Left lobe of liver (tissue), 2 donors: Measurements from ENCODE around the gene PERCC1. TPM values are rescaled to one million over a fixed set of nuclear protein-coding genes. Genes with fewer than 3 reads are reported as not detected.

Experiments
- ATAC-seq: fragments of 200-7000 bp; cut with Tn5 transposase; one replicate; pipeline ENCODE4 v1.9.1; 2020; ENCODE audit warnings: mild to moderate bottlenecking, moderate library complexity
- DNase-seq: peaks from one replicate; pipeline ENCODE4 v3.0.0-alpha.2; 2020; ENCODE audit warnings: low spot score
- total RNA-seq: library from RNA; stranded (reverse); gene quantifications from one replicate; pipeline ENCODE4 v1.2.1, GENCODE V29; 2021
- donor health status: DM: no; HTN: no; CAD: no; lungs with moderate emphysema.
- donor health status: DM: no; HTN: yes; CAD: no.

PERCC1 gene
- total RNA-seq, 1 donor from 2014 or later = not detected

DNA sequence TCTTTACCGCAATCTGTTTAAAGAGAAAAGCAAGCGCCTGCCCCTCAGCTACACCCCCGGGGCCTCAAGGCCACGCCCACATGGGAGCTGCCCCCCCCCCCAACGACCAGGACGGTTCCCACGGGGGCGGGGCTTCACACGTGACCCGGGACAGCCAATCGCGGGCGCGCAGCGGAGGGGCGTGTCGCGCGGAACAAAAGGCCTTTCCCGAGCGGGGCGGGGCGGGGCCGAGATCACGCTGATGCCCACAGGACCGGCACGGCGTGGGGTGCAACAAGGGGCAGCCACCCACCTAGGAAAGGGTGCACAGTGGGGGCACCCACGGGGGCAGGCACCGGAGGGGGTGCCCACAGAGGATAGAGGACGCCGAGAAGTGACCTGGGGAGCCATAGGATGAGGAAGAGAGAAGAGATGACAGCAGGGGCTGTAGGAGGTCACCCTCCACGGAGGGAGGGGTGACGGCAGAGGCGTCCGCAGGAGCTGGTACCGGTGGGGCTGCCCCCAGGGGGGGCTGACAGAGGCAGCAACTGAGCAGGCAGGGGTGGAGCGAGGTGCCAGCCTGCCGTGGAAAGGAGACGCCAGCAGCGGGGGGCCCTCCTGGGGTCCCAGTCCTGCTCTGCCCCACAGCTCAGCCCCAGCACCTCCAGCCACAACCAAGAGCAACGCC lies 22.6 kb upstream of the PERCC1 start:
- peak; percentile 94 for DNase-seq
- ATAC-seq = peak; percentile 99

DNA sequence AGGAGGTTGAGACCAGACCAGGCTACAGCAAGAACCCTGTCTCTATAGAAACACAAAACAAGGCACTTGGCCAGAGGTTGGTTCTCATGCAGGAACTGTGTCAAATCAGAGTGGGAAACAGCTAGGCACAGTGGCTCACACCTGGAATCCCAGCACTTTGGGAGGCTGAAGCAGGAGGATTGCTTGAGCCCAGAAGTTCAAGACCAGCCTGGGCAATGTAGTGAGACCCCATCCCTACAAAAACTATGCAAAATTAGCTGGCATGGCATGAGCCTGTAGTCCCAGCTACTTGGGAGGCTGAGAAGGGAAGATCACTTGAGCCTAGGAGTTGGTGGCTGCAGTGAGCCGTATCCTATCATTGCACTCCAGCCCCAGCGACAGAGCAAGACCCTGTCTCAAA lies 18.0 kb upstream of the PERCC1 start:
- DNase-seq (no peak), ATAC-seq (no peak)

DNA sequence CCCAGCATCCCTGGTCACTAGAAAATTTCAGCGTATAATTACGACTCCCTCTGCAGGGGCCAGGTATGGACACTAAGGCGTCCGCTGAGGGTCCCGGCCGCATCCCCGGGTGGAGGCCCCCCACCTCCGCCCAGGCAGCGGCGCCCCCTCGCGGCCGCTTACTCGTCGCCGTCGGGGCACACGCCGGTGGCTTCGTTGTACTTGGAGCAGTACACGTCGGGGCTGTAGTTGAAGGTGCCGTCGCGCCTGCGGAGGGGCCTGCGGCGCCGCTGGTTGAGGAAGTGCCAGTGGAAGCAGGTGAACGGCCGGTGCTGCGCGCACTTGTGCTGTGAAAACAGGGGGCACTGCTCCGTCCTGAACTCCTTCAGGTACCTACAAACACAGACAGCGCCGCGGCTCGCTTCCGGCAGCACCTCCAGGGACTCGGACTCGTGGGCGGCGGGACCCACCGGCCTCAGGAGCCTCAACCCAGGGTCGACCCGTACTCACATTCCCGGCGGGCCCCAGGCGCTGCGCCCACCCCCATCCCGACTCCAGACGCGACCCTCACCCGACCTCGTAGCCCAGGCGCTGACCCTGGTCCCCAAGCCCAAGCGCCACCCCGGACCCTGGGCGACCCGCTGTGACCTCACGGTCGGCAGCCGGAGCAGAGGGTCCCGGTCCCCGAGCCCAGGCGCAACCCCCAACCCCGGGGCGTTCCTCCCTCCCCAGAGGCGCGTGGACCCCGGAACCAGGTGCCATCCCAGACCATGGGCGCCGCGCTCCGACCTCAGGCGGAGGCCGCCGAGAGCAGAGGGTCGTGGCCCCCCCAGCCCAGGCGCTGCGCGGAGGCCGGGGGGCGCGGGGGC lies 17.0 kb upstream of the PERCC1 start:
- ATAC-seq = peak; percentile 68
- DNase-seq = no peak

DNA sequence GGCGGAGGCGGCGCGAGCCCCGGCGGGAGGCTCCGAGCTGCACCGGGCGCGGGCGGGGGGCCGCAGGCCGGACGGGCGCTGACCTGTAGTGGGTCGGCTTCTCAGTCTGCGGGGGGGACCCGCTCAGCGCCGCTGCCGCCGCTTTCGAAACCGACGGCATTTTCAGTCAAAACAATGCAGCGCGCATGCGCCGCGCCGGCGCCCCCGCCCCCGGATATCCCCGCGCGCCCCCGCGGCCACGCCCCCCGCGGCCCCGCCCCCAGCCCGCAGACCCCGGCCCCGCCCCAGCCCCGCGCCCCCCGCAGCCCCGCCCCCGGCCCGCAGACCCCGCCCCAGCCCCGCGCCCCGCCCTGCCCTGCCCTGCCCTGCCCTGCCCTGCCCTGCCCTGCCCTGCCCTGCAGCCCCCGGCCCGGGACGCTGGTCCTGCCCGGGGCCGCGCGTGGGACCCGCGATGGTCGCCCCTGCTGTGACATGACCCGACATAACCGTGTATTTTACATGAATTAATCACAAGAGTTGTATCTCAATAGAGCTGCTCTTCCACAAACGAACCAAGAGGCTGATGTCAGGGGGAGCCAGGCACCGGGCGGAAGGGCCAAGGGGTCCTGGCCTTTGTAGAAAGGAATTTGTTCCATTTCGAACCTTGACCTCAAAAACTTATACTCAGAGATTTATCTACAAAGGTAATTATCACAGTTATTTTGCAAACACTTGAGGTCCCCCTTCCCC lies 16.2 kb upstream of the PERCC1 start, which contains the start of gene UNKL:
UNKL (minus strand) TSS at position 173 of the 729 bp plus-strand sequence; CDS start at position 160, 13 bp downstream.
- DNase-seq = peak; percentile 80
- peak; percentile 77 for ATAC-seq

- DNase-seq (no peak), ATAC-seq (no peak)
Measured at GRCh38 chr16:1416521-1416941, 14.3 kb upstream of the PERCC1 start.

GRCh38 chr16:1420111-1420539 lies 10.8 kb upstream of the PERCC1 start:
- DNase-seq (no peak), ATAC-seq (peak; percentile 2)

DNA sequence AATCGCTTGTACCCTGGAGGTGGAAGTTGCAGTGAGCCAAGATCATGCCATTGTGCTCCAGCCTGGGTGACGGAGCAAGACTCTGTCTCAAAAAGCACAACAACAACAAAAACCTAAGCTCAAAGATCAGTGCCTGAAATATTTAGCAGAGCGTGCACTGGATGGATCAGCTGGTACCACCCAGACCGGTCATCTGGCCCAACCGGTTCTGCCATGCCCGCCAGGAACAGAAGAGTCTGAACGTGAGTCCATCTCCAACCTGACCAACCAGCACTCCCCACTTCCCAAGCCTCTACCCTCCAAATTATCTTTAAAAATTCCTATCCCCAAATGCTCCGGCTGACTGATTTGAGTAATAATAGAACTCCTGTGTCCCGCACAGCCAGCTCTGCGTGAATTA lies 8.8 kb upstream of the PERCC1 start:
- DNase-seq (no peak), ATAC-seq (no peak)

DNA sequence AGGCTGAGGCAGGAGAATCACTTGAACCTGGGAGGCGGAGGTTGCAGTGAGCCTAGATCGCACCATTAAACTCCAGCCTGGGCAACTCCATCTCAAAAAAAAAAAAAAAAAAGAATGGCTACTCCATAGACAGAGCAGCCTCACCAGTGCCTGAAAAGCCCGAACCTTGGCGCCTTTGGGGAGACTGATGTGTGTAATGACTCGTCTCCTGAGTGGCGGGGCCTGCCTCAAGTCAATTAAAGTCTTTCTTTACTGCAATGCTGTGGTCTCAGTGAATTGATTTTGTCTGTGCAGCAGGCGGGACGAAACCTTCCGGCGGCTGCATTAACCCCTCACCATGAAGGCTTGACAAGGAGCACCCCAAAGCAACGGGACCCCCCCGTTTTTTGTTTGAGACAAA lies 6.8 kb upstream of the PERCC1 start:
- ATAC-seq (no peak), DNase-seq (no peak)

GRCh38 chr16:1425616-1426370 lies 5.1 kb upstream of the PERCC1 start:
- no peak for ATAC-seq
- DNase-seq = no peak

GRCh38 chr16:1426734-1427471 lies 4.0 kb upstream of the PERCC1 start:
- ATAC-seq (no peak), DNase-seq (no peak)

DNA sequence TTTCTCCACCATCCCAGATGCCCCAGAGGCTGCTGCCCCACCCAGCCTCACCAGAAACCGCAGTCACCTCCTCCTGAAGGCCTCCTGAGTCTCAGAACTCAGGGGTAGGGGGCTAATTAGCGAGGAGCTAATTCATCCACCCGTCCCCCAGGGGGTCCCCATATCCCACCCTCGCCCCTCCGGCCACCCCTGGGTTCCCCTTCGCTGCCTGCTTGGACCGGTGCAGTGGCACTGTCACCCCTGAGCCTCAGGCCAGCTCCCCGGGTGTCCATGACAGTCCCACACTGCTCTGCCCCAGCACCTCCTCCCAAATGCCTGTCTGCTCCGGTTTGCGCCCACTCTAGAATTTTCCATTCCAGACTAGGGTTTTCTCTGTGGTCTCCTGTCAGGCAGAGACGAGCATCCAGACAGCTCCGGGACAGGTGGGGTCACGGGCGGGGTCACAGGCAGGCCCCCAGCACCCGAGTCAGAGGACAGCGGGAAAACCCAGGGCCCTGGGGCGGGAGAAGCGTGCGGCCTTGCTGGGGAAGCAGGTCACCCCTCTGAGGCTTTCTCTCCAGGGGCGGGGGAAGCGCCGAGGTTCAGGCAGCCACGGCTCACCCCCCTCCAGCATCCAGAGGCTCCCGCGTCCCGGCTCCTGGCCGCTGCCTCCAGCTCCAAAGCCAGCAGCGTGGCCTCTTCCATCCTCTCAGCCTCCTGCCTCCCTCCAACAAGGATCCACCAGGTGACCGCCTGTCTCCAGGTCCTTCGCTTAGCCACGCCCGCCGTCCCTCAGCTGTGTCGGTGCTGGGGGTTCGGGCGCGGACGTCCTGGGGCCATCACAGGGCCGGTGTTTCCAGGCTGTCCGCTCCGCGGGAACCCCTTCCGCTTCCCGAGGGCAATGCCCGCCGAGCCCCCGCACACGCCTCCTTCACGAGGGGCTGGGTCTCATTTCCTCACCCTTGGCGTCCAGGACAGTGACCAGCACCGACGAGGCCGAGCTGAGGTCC lies 3.1 kb upstream of the PERCC1 start:
- no peak for ATAC-seq
- no peak for DNase-seq

DNA sequence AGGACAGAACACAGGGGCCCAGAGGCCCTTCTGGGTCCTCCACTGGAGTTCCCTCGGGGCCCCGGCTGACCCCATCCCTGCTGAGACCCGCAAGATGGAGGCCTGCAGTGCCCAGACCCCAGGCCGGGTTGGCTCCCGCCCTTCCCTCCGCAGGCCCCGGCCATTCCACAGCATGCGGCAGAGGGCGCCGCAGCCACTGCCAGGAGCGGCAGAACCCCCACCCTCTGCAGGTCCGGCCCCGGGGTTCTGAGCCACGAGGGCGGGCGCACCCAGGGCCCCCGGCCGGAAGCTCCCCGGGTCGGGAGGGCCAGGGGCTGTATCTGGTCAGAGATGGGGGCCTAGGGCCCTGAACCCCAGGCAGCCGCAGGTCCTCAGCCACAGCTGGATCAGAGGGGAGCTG lies 2.4 kb upstream of the PERCC1 start:
- DNase-seq = no peak
- peak; percentile 18 for ATAC-seq

DNA sequence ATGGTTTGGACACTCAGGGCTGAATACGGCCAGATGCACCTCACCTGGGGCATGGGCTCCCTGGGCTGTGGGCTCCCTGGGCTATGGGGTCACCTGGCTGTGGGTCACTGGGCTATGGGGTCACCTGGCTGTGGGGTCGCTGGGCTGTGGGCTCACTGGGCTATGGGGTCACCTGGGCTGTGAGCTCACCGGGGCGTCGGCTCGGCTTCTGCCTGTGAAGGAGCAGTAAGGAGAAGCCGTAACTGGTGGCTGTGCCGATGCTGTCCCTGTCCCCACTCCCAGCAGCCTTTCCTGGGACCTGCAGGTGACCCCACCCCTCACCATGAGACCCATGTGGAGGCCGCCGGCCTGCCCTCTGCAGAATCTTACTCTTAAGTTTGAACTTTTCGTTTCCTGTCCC lies 1.9 kb upstream of the PERCC1 start:
- DNase-seq (no peak), ATAC-seq (no peak)

GRCh38 chr16:1429631-1430030 lies 1.2 kb upstream of the PERCC1 start:
- ATAC-seq (no peak), DNase-seq (no peak)

DNA sequence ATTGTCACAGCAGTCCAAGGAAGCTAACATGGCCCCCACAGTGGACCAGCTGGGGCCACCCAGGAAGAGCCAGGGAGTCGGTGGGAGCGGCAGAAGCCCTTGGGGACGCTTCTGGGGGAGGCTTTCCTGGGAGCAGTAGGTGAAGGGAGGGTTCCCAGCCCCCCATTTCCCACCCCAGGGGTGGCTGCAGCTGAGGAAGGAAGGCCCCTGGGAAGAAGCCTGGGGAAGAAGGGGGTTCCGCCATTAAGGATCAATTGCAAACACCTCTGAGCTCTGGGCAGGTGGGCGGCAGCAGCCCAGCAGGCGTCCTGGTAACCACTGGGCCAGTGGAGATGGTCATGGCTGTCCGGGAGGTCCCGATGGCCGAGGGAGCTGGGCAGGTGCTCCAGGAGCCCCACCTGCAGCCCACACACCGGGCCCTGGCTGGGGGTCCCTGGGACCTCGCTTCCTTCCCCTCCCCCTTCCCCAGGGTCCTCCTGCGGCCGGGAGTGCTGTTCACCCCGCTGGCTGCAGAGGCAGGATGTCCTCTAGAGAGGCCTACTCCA lies 592 bp upstream of the PERCC1 start:
- DNase-seq (no peak), ATAC-seq (no peak)

DNA sequence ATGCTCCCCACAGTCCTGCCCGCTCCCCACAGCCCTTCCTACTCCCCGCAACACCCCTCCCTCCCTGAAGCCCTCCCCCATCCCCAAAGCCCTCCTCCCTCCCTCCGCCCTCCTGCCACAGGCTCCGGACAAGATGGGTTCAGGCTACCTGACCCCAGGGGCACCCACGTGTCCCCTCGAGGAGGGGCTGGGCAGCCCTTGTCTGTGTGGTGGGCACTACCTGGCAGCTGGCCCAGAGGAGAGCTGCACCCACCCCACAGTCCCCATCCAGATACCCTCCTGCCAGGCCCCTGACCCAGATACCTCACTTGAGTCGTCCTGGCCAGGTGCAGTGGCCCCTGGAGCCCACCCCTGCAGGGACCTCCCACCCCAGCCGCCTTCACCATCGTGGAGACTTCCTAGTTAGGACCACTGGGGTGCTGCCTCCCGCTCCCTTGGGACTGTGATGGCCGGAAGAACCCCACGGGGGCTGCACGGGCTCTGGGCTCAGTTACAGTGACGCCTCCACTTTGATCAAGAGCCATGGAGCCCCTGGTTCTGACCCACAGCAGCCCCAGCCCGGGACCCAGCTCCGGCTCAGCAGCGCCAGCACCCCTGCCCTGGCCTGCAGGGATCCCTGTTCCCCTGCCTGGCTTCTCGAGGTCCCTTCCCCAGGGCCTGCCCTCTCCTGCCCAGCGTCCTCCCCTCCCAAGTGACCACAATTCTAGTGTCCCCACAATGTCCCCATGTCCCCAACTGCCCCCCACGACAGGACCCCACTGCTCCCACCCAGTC lies 806 bp downstream of the PERCC1 start:
- no peak for DNase-seq
- ATAC-seq = no peak

DNA sequence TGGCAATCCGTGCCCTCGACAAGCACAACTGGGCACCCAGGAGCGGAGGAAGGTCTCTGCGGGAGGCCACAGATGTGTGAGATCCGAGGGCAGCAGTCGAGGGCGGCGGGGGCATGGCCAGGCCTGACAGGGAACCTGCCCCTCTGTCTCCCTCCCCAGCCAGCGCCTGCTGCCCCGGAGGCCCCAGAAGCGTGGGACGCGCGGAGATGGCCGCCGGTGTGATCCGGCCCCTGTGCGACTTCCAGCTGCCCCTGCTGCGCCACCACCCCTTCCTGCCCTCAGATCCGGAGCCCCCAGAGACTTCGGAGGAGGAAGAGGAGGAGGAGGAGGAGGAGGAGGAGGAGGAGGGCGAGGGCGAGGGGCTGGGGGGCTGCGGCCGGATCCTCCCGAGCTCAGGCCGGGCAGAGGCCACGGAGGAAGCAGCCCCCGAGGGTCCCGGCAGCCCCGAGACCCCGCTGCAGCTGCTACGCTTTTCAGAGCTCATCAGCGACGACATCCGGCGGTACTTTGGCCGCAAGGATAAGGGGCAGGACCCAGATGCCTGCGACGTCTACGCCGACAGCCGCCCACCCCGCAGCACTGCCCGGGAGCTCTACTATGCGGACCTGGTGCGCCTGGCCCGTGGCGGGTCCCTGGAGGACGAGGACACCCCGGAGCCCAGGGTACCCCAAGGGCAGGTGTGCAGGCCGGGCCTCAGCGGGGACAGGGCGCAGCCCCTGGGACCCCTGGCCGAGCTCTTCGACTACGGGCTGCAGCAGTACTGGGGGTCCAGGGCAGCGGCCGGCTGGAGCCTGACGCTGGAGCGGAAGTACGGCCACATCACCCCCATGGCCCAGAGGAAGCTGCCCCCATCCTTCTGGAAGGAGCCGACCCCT lies 1.7 kb downstream of the PERCC1 start:
- ATAC-seq (no peak), DNase-seq (no peak)
